Ovary (tissue), 1 donor: ENCODE data around the gene HAPLN2.

Experiments
- EP300 ChIP-seq: sonication (generic); formaldehyde crosslinking; IDR thresholded peaks from one replicate; pipeline ENCODE4 v1.6.1; 2017; ENCODE audit warnings: antibody characterized with exemption
- POLR2A ChIP-seq: fragments of 450-650 bp; IDR thresholded peaks from one replicate; pipeline ENCODE4 v1.6.1; 2017; ENCODE audit warnings: antibody characterized with exemption, mild to moderate bottlenecking, moderate library complexity

- TF ChIP-seq POLR2A (no peak), EP300 (no peak)
Observed at GRCh38 chr1:156639601-156640101, 20.4 kb downstream of the HAPLN2 start.
